ENCODE results near the gene FAM185A. TPM values are rescaled to one million over a fixed set of nuclear protein-coding genes. Genes with fewer than 3 reads are reported as not detected.
"Not testable (repeated sequence)": the region's sequence is repeated elsewhere in the genome, so short reads cannot be mapped to it uniquely, and the experiment has no call there.

The FAM185A gene
- 10 to 100 TPM in 1 of 2 experiments, 1 to 10 TPM in 1; 9.1 to 10.2 TPM for total RNA-seq

- POLR2A ChIA-PET = interaction anchor here (1.2 kb wide), 1 partner anchor 326 kb away, joined by 6 read pairs; the partner anchor contains the start of genes ARMC10 and FBXL13
- CTCF ChIA-PET = interaction anchor here (0.6 to 1.0 kb wide), 3 partner anchors 10 to 326 kb away, joined by 4 read pairs; partner anchors contain the start of genes ARMC10 and FBXL13
Measured at GRCh38 chr7:102748605-102749444, at the start of gene FAM185A. FAM185A (plus strand) TSS chr7:102748999; CDS start chr7:102749208, 209 bp downstream.

- POLR2A ChIA-PET, CTCF ChIA-PET: not testable (repeated sequence)
Measured at GRCh38 chr7:102713011-102713690, 35.6 kb upstream of the FAM185A start.

- CTCF ChIA-PET, POLR2A ChIA-PET: not testable (repeated sequence)
Measured at GRCh38 chr7:102713691-102714080, 35.1 kb upstream of the FAM185A start.

GRCh38 chr7:102714774-102715522 lies 33.9 kb upstream of the FAM185A start:
- CTCF ChIA-PET, POLR2A ChIA-PET: not testable (repeated sequence)

- POLR2A ChIA-PET, CTCF ChIA-PET: not testable (repeated sequence)
Measured at GRCh38 chr7:102715718-102716117, 33.1 kb upstream of the FAM185A start.

- POLR2A ChIA-PET, CTCF ChIA-PET: not testable (repeated sequence)
Measured at GRCh38 chr7:102718491-102718890, 30.3 kb upstream of the FAM185A start.

GRCh38 chr7:102726170-102726569 lies 22.6 kb upstream of the FAM185A start:
- POLR2A ChIA-PET, CTCF ChIA-PET: not testable (repeated sequence)

- POLR2A ChIA-PET, CTCF ChIA-PET: not testable (repeated sequence)
Measured at GRCh38 chr7:102729670-102730069, 19.1 kb upstream of the FAM185A start.

- CTCF ChIA-PET, POLR2A ChIA-PET: not testable (repeated sequence)
Measured at GRCh38 chr7:102730431-102730830, 18.4 kb upstream of the FAM185A start.

GRCh38 chr7:102742002-102742771 lies 6.6 kb upstream of the FAM185A start:
- CTCF ChIA-PET = not testable (repeated sequence)

GRCh38 chr7:102743861-102744260 lies 4.9 kb upstream of the FAM185A start:
- POLR2A ChIA-PET, CTCF ChIA-PET: not testable (repeated sequence)

More at GRCh38 chr7:102742002-102742771, 6.6 kb upstream of the FAM185A start:
- POLR2A ChIA-PET = not testable (repeated sequence)

GRCh38 chr7:102745494-102746288 lies 3.1 kb upstream of the FAM185A start:
- CTCF ChIA-PET, POLR2A ChIA-PET: not testable (repeated sequence)

GRCh38 chr7:102749445-102749786 lies 617 bp downstream of the FAM185A start:
- CTCF ChIA-PET, POLR2A ChIA-PET: not testable (repeated sequence)

- POLR2A ChIA-PET = not testable (repeated sequence)
- CTCF ChIA-PET = interaction anchor here (0.6 kb wide), 1 partner anchor 79 kb away, joined by 4 read pairs; no protein-coding TSS in a partner anchor
Measured at GRCh38 chr7:102758227-102758626, 9.4 kb downstream of the FAM185A start.

GRCh38 chr7:102759934-102760333 lies 11.1 kb downstream of the FAM185A start:
- CTCF ChIA-PET, POLR2A ChIA-PET: not testable (repeated sequence)

GRCh38 chr7:102761234-102761633 lies 12.4 kb downstream of the FAM185A start:
- CTCF ChIA-PET, POLR2A ChIA-PET: not testable (repeated sequence)

GRCh38 chr7:102763295-102763905 lies 14.6 kb downstream of the FAM185A start:
- POLR2A ChIA-PET, CTCF ChIA-PET: not testable (repeated sequence)

- CTCF ChIA-PET, POLR2A ChIA-PET: not testable (repeated sequence)
Measured at GRCh38 chr7:102769657-102770192, 20.9 kb downstream of the FAM185A start.
